ENCODE results near the gene ARHGAP18. TPM values are rescaled to one million over a fixed set of nuclear protein-coding genes. Genes with fewer than 3 reads are reported as not detected.

The ARHGAP18 gene
- total and polyA plus RNA-seq, 2 experiments from 2014 or later = 4.3 to 5.0 TPM

GRCh38 chr6:129740013-129740412, 30.0 kb upstream of the ARHGAP18 start (continued):
- TF ChIP-seq ZNF462 (CRISPR knock-in tag; IDR thresholded peaks at IDR 0.05) (no peak), ZNF331 (CRISPR knock-in tag; IDR thresholded peaks at IDR 0.05; ENCODE audit: low read depth) (no peak), NANOG (IDR thresholded peaks at IDR 0.05; ENCODE audit: borderline replicate concordance) (no peak), REST (IDR thresholded peaks at IDR 0.05; ENCODE audit: unreplicated experiment) (no peak), EZH2phosphoT487 (IDR thresholded peaks at IDR 0.05; ENCODE audit: unreplicated experiment) (no peak)

GRCh38 chr6:129736105-129736504, 26.1 kb upstream of the ARHGAP18 start:
- Histone ChIP-seq H3K27me3 (ENCODE audit: insufficient read depth) (no peaks in the 10 kb centered on the region), H3K9me2 (ENCODE audit: insufficient read depth) (no peaks in the 10 kb centered on the region), H4K20me1 (replicated peaks; ENCODE audit: insufficient read depth) (no peaks in the 10 kb centered on the region), H3K4me1 (ENCODE audit: insufficient read depth) (no peaks in the 10 kb centered on the region), H3K4me2 (no peak overlapping the region), H3K36me3 (ENCODE audit: insufficient read depth) (no peaks in the 10 kb centered on the region), H3K79me2 (replicated peaks; ENCODE audit: insufficient read depth) (no peaks in the 10 kb centered on the region), H2AFZ (no peak overlapping the region), H3F3A (replicated peaks; ENCODE audit: low read depth) (no peaks in the 10 kb centered on the region), H3K4me3 (no peak overlapping the region), H3K27ac (ENCODE audit: low read depth) (no peak overlapping the region)
- Mint-ChIP-seq H3K36me3 (ENCODE audit: low read depth) (no peaks in the 10 kb centered on the region), H3K9me3 (no peaks in the 10 kb centered on the region), H3K27me3 (ENCODE audit: insufficient read depth, low read depth, poor library complexity) (no peaks in the 10 kb centered on the region), H3K4me3 (no peak overlapping the region), H3K4me1 (no peaks in the 10 kb centered on the region), H3K27ac (no peak overlapping the region)
- ATAC-seq (no peak), DNase-seq (ENCODE audit: low spot score) (no peak)
- no peak for TF ChIP-seq ETS1 (IDR thresholded peaks at IDR 0.05)
- no peak for TF ChIP-seq EZH2phosphoT487 (IDR thresholded peaks at IDR 0.05; ENCODE audit: unreplicated experiment)
- TF ChIP-seq JUNB (IDR thresholded peaks at IDR 0.05; ENCODE audit: unreplicated experiment) = no peak
- no peak for TF ChIP-seq EZH2 (IDR thresholded peaks at IDR 0.05; ENCODE audit: low read depth, unreplicated experiment)
- TF ChIP-seq REST (IDR thresholded peaks at IDR 0.05; ENCODE audit: unreplicated experiment) = no peak
- no peak for TF ChIP-seq ZNF114 (CRISPR knock-in tag; IDR thresholded peaks at IDR 0.05)
